Measurements from ENCODE around the gene BSND.

- no peak for TF ChIP-seq EP300 (IDR thresholded peaks at IDR 0.05)
- no peak for TF ChIP-seq CTCF (IDR thresholded peaks at IDR 0.05)
Measured at GRCh38 chr1:55041613-55042012, 42.9 kb downstream of the BSND start.
